SHP77 treated with DMSO at 0.1 percent for 48 hours (cell line): ENCODE measurements around the gene ADCY7.
"Not testable (repeated sequence)": the region's sequence is repeated elsewhere in the genome, so short reads cannot be mapped to it uniquely, and the experiment has no call there.

Source experiments
- DNase-seq: peaks from one replicate; lab custom pipeline; 2025; lab: John Stamatoyannopoulos, UW

Gene ADCY7

DNA sequence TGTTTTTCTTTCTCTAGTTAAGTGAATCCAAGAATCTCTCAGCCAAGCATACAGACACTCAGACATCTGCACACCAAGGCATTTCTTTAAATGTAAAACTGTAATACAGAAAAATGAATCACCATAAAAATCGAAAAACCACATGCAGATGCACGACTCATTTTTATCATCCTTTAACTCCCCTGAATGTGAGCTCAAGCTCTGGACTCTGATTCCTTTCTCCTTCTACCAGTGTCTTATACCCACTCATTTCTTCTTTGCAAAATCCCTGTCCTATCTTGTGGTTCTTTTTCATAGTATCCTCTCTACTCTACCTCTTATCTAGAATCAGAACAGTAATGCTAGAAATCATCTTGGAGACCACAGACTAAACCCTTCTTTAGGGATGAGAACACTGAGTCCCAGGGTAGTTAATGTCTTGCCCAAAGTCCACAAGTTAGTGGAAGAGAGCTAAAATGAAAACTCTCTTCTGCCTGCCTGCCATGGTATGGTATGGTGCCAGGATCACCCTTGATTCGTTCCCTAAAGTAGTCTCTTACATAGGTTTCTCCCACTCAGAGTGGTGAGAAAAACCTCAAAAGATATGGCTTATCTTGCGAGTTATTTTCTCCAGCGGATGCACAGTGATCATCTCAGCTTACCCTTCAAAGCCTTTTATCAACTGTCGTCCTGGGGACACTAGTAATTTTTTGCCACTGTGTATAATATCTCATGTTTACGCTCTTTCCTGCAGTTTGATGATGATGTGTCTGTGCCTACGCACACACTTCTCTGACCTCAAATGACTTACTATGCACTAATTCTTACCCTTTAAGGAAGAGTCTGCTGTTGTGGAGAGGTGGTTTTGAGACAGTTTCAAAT, 72.2 kb downstream of the ADCY7 start:
- no peak for DNase-seq

DNA sequence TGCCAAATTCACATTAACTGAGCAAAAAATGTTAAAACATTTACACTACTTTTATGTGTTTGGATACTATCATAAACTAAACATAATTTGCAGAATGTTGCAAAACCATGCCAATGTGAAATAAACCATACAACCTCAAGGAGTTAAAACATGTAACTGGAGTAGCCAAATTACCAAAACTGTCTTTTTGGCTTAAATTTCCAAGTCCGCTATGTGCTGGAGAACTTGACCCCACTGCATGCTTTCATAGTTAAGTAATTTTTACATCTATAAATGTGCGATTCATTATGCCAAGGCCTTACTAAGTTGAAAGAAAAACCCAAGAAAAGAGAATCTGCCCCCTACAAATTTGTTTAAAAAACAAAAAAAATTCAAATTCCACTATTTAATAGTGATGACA, 74.2 kb downstream of the ADCY7 start:
- DNase-seq: no peak

DNA sequence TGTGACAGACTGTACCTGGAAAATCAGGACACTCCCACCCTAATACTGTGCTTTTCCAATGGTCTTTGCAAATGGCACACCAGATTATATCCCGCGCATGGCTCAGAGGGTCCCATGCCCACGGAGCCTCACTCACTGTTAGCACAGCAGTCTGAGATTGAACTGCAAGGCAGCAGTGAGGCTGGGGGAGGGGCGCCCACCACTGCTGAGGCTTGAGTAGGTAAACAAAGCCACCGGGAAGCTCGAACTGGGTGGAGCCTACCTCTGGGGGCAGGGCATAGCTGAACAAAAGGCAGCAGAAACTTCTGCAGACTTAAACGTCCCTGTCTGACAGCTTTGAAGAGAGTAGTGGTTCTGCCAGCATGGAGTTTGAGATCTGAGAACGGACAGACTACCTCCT, 77.2 kb downstream of the ADCY7 start:
- not testable (repeated sequence) for DNase-seq

DNA sequence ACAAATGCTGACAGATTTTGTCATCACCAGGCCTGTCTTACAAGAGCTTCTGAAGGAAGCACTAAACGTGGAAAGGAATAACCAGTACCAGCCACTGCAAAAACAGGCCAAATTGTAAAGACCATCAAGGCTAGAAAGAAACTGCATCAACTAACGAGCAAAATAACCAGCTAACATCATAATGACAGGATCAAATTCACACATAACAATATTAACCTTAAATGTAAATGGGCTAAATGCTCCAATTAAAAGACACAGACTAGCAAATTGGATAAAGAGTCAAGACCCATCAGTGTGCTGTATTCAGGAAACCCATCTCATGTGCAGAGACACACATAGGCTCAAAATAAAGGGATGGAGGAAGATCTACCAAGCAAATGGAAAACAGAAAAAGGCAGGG, 78.9 kb downstream of the ADCY7 start:
- not testable (repeated sequence) for DNase-seq

DNA sequence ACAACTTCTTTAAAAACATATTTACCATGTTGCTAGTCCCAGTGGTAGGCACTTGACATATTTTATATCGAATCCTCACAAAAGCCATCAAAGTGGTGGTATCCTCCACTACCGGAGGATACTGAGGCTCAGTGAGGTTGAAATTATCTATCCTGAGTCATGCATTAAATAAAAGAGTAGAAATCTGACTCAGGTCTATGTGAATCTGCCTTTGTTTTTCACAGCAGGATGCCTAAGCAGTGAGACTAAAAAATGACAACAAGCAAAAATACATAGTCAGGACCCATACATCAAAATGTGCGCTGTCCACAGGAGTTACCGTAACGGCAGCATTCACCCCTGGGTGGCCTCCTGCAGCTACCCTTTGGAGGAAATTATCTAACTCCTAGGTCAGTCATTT, 84.8 kb downstream of the ADCY7 start:
- no peak for DNase-seq

DNA sequence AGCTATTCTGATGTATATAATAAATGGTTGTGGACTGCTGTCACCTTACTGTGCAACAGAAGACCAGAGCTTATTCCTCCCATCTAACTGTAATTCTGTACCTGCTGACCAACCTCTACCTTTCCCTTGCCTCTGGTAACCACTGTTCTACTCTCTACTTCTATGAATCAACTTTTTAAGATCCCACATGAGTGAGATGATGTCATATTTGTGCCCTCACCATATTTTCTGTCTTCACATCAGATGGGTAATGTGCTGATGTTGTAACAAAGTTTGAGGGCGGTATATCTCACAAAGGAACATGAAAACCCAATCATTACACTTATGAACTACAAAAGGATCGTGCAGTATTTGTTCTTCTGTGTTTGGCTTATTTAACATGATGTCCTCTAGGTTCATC, 85.6 kb downstream of the ADCY7 start:
- no peak for DNase-seq

DNA sequence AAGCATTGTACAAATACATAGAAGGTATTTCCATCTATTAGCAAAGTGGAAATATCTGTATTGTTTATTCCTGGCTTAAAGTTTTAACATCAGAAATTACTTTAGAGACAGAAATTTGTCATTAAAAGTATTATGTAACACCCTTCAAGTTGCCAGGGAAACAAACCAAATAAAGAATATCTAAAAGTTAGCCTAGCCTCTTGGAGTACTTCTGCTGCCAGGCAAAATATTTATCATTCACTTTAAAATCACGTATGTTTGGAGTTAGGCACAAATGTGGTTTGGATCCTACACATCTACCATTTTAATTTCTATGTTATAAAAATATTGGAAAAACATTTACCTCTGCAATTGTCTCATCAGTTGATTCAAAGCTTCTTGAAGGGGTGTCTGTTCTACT, 87.7 kb downstream of the ADCY7 start:
- no peak for DNase-seq

DNA sequence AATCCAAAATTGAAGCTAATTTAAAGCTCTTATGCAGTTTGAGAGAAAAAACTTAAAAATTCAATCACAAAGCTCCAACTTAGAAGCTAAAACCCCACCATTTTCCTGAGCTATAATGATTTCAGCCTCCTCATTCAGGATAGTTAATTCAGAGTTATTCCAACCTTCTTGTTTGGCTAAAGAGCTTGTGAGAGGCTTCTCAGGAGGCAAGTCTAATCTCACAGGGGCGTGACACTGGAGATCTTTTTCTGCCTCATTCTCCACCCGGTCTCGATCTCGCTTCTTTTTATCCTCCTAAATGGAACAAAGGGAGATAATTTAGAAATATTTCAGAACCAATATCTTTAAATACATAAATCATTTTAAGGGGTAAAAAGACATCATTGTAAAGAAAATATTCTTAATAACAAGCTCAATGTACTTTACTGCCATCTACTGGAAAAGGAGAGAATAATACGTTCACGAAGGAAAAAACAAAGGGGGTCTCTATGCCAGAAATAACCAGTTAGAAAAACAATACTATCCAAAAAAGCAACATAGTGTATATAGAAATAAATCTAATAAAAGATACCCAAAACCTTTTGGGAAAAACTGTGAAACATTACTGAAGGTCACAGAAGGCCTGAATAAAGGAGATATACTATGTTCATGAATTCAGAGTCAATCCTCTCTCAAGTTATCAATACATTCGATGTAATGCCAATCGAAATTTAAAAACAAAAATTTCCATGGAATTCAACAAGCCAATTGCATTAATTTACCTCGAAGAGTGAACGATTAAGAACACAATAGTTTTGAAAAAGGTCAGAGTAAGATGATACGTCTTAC, 88.5 kb downstream of the ADCY7 start:
- no peak for DNase-seq

DNA sequence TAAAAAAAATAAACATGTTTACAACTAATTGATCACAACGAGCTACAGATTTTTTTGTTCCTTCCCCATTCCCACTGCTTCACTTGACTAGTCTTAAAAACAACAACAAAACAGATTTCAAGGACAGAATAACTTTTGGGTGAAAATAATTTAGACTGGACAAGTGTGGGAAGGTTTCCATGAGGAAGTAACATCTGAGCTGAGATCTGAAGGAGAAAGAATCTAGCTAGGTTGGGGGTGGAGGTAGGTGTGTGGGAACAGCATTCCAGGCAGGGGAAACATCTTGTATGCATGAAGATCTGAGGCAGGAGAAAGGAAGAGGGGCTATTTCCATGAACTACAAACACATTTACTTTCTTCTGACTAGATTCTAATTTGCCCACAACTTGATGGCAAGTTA, 93.3 kb downstream of the ADCY7 start:
- DNase-seq: no peak

DNA sequence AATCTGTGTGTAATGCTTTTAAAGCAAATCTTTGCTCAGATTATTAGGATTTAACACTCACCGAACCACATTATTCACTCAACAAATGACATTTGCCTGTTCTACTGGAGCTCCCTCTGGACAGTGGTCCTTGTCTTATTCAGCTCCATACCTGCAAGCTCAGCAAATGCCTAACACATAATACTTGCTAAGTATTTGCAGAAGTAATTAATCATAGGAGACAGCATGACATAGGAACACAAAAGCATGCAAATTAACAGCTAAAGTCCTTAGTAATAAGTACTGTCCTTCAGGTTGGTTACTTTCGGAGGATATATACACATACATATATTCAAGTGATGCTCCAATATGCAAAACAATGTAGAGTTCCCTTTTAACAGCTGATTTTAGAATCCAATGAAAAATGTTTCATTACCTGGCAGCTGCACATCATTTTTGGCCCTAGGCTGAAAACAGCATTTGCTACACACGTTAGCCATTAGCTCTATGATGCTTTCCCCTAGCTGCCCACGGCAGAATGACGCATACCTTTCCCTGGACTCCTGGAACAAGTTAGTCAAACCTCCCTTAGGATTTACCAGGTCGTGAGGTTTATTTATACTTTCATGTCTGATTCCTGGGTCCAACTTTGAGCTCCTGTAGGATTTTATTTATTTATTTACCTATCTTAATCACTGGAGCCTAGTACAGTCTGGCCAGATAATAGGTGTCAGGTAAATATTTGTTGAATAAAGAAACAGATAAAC, 93.9 kb downstream of the ADCY7 start:
- no peak for DNase-seq

DNA sequence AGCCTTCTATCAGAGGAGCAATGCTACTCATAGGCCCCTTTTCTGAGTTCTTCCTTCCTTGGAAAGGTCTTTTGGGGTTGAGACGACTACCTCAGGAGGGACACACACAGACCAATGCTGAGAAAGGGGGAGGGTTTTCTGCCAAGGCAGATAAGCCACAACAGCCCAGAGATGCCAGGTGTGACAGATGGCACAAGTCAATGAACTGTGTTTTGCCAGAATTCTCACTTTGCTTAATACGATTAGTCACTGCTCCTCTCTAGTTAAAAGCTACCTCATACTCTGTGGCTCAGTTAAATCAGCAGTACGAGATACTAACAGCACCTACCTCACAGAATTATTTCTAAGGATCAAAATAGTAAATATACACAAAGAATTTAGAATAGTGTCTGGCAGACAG, 94.4 kb downstream of the ADCY7 start:
- no peak for DNase-seq

DNA sequence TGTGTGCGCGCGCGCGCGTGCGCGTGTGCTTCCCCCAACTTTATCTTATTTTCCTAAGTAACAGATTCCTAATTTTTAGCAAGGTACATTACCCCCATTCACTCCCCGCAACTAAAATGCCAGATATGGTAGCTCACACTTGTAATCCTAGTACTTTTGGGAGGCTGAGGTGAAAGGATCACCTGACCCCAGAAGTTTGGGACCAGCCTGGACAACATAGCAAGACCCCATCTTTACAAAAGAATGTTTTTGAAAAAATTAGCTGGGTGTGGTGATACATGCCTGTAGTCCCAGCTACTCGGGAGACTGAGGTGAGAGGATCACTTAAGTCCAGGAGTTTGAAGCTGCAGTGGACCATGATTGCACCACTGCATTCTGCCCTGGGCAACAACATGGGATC, 97.3 kb downstream of the ADCY7 start:
- DNase-seq: no peak

DNA sequence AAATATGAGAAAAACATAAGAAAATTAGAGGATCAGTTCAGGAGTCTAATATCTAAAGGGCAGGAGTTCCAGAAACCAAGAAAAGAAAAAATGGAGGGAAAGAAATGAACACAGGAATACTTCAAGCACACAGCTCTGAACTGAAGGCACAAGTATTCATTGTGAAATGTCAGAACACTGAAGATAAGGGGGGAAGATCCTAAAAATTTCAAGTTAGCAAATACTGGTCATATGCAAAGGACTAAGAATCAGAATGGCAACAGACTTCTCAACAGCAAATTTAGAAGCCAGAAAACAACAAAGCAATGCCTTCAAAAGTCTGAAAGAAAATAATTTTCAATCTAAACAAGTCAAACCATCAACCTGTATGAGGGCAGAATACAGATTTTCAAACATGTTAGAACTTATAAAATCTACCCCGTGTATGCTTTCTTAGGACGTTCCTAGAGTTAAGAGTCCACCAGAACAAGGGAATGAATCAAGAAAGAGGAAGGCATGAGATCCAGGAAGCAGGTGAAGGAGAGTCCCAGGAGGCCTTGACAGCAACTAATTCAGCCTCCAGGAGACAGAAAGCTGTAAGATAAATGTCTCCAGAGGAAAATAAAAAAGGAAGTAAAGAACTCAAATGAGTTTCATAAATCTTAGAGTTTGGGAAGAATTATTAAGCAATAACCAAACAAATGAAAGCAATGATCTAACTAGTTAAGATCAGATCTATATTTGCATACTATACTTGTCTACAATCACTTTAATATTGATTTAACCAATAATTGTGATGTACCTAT, 99.6 kb downstream of the ADCY7 start:
- DNase-seq: no peak
